ENCODE measurements around the gene GNB1L.

- TF ChIP-seq CTCF (IDR thresholded peaks at IDR 0.05) (no peak), POLR2AphosphoS5 (IDR thresholded peaks at IDR 0.05) (no peak)
Observed at GRCh38 chr22:19876314-19876940, 21.8 kb upstream of the GNB1L start.
